Glutamatergic neuron (in vitro differentiated cells): ENCODE measurements around the gene STEAP4. TPM values are rescaled to one million over a fixed set of nuclear protein-coding genes. Genes with fewer than 3 reads are reported as not detected.

Experiments
- DNase-seq: peaks from one replicate; pipeline ENCODE4 v3.0.0; 2022
- H3K27ac Mint-ChIP-seq: one replicate; pipeline ENCODE4 v1.8.0; 2020; ENCODE audit warnings: mild to moderate bottlenecking, mixed read lengths, inconsistent platforms; ENCODE audit not compliant: unreplicated experiment
- H3K27me3 Mint-ChIP-seq: one replicate; pipeline ENCODE4 v1.8.0; 2020; ENCODE audit warnings: mild to moderate bottlenecking, moderate library complexity, mixed read lengths, inconsistent platforms; ENCODE audit not compliant: unreplicated experiment
- H3K36me3 Mint-ChIP-seq: one replicate; pipeline ENCODE4 v1.8.0; 2020; ENCODE audit warnings: mild to moderate bottlenecking, mixed read lengths, inconsistent platforms; ENCODE audit not compliant: unreplicated experiment
- H3K4me1 Mint-ChIP-seq: one replicate; pipeline ENCODE4 v1.8.0; 2020; ENCODE audit warnings: mild to moderate bottlenecking, low read depth, mixed read lengths, inconsistent platforms; ENCODE audit not compliant: unreplicated experiment
- H3K4me3 Mint-ChIP-seq: one replicate; pipeline ENCODE4 v1.8.0; 2020; ENCODE audit warnings: mild to moderate bottlenecking, mixed read lengths, inconsistent platforms; ENCODE audit not compliant: unreplicated experiment
- H3K9me3 Mint-ChIP-seq: one replicate; pipeline ENCODE4 v1.8.0; 2020; ENCODE audit warnings: mild to moderate bottlenecking, moderate library complexity, mixed read lengths, inconsistent platforms; ENCODE audit not compliant: unreplicated experiment
- CTCF ChIP-seq: fragments of 200-600 bp; sonication (generic); IDR thresholded peaks from one replicate; pipeline ENCODE4 v1.5.0; 2021; ENCODE audit not compliant: partially characterized antibody, unreplicated experiment
- total RNA-seq: library from RNA; stranded (reverse); fragmentation: NEBNext Ultra II Directional; extraction: Animal tissue kit (Norgen Biotek cat#: 25700); gene quantifications from one replicate; pipeline ENCODE4 v1.2.1, GENCODE V29; 2021; ENCODE audit not compliant: unreplicated experiment

The STEAP4 gene
- total RNA-seq, 1 donor from 2014 or later, result not detected

DNA sequence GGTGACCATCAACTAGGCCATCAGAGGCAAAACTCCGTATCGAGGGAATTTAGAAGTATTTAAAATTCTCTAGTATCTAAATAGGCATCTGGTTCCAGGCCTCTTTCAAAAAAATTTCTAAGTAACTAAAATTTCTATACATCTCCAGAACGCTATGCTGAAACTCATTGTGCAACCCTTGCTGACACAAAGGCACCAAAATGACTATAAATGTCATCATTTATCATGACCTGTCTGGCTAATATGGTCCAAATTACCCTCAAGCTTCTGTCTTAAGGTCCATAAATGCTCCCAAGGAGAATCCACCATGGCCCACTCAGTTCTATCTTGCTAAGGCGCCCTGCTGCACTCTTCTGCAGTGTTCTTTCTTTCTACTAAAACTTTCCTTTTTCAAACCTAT lies 16.2 kb downstream of the STEAP4 start:
- Mint-ChIP-seq H3K9me3 (no peaks in the 10 kb centered on the region), H3K36me3 (no peaks in the 10 kb centered on the region), H3K4me3 (no peak overlapping the region), H3K27ac (no peak overlapping the region), H3K4me1 (no peaks in the 10 kb centered on the region), H3K27me3 (no peaks in the 10 kb centered on the region)
- no peak for TF ChIP-seq CTCF
- no peak for DNase-seq

- Mint-ChIP-seq H3K27me3 (no peaks in the 10 kb centered on the region), H3K27ac (no peak overlapping the region), H3K4me3 (no peak overlapping the region), H3K9me3 (no peaks in the 10 kb centered on the region), H3K36me3 (no peaks in the 10 kb centered on the region), H3K4me1 (no peaks in the 10 kb centered on the region)
- no peak for TF ChIP-seq CTCF
- DNase-seq, result no peak
Measured at GRCh38 chr7:88289564-88290025, 17.1 kb downstream of the STEAP4 start.

DNA sequence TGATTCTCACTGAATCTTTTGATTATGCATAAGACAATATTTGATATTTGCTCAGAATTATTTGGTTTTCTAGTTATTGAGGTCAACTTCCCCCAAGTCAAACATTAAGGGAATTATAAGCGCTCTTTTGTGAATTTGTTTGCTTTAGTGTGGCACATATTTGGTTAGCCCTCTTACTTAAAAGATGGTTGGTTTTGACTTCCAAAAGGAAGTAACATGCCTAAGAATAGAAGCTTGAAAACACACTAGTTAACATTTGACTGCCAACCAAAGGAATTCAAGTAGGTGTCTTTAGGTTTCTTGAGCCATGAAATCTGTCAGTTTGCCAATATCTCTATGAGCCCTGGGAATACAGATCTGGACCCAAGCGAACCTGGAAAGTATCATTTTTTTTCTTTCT lies 24.9 kb downstream of the STEAP4 start:
- DNase-seq, result no peak
- H3K27me3 Mint-ChIP-seq, result no peaks in the 10 kb centered on the region
- no peak overlapping the region for H3K4me3 Mint-ChIP-seq
- no peak for TF ChIP-seq CTCF
- no peaks in the 10 kb centered on the region for H3K4me1 Mint-ChIP-seq
- no peaks in the 10 kb centered on the region for H3K36me3 Mint-ChIP-seq
- H3K27ac Mint-ChIP-seq, result no peak overlapping the region
- no peaks in the 10 kb centered on the region for H3K9me3 Mint-ChIP-seq

- no peaks in the 10 kb centered on the region for H3K4me1 Mint-ChIP-seq
- H3K36me3 Mint-ChIP-seq, result no peaks in the 10 kb centered on the region
- no peak overlapping the region for H3K4me3 Mint-ChIP-seq
- H3K9me3 Mint-ChIP-seq, result no peaks in the 10 kb centered on the region
- DNase-seq, result no peak
- H3K27me3 Mint-ChIP-seq, result no peaks in the 10 kb centered on the region
- H3K27ac Mint-ChIP-seq, result no peak overlapping the region
- TF ChIP-seq CTCF, result no peak
Measured at GRCh38 chr7:88280801-88281200, 25.9 kb downstream of the STEAP4 start.

GRCh38 chr7:88279323-88279722 lies 27.4 kb downstream of the STEAP4 start:
- Mint-ChIP-seq H3K36me3 (no peaks in the 10 kb centered on the region), H3K4me3 (no peak overlapping the region), H3K27ac (no peak overlapping the region), H3K9me3 (no peaks in the 10 kb centered on the region), H3K4me1 (no peaks in the 10 kb centered on the region), H3K27me3 (no peaks in the 10 kb centered on the region)
- no peak for TF ChIP-seq CTCF
- DNase-seq, result no peak
